IPS-11a (cell line): ENCODE results near the gene ACVR1C.
"Not testable (repeated sequence)": the region's sequence is repeated elsewhere in the genome, so short reads cannot be mapped to it uniquely, and the experiment has no call there.

Source experiments
- H3K4me3 ChIP-seq: one replicate; pipeline ENCODE4 v1.5.1; 2013; ENCODE audit warnings: low read depth, low read length, control low read depth

ACVR1C gene

DNA sequence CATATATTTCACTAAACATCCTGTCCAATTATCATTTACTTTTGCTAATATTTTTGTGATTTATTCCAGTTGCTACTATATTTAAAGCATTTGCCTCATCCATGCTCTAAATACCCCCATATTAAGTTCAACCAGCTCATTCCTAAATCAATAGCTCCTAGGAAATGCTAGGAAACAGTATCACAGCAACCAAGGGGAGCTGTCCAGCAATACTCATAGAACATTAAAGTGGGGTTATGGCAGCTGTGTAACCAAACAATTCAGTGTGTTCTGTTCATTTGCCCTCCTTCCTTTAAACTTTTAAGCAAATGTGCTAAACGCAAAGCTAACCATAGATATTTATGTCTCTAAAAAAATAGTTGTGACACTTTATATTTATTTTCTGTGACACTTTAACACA lies 41.1 kb downstream of the ACVR1C start:
- H3K4me3 ChIP-seq: no peak overlapping the region

- no peak overlapping the region for H3K4me3 ChIP-seq
Measured at GRCh38 chr2:157574165-157574564, 54.5 kb downstream of the ACVR1C start.

GRCh38 chr2:157572725-157573124 lies 55.9 kb downstream of the ACVR1C start:
- no peak overlapping the region for H3K4me3 ChIP-seq

DNA sequence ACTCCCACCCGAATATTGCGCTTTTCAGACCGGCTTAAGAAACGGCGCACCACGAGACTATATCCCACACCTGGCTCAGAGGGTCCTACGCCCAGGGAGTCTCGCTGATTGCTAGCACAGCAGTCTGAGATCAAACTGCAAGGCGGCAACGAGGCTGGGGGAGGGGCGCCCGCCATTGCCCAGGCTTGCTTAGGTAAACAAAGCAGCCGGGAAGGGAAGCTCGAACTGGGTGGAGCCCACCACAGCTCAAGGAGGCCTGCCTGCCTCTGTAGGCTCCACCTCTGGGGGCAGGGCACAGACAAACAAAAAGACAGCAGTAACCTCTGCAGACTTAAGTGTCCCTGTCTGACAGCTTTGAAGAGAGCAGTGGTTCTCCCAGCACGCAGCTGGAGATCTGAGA lies 62.0 kb downstream of the ACVR1C start:
- H3K4me3 ChIP-seq: not testable (repeated sequence)

- H3K4me3 ChIP-seq: not testable (repeated sequence)
Measured at GRCh38 chr2:157566113-157566512, 62.6 kb downstream of the ACVR1C start.

GRCh38 chr2:157565550-157565949 lies 63.1 kb downstream of the ACVR1C start:
- no peak overlapping the region for H3K4me3 ChIP-seq

DNA sequence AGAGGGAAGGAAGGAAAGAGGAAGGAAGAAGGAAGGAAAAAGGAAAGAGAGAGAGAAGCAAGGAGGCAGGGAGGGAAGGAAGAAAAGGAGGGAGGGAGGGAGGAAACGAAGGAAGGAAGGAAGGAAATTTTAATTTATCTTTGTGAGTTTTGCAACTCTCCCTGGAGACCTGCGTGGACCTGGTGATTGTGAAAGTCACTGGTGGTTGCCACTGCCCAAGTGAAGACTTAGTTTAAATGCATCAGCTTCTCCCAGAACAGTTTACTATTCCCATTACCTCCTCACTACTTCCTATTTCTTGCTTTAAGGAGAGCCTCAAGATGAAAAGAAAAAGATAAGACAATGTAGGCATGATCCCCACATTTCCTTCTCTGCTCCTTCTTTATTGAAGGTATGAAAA lies 68.8 kb downstream of the ACVR1C start:
- no peak overlapping the region for H3K4me3 ChIP-seq

DNA sequence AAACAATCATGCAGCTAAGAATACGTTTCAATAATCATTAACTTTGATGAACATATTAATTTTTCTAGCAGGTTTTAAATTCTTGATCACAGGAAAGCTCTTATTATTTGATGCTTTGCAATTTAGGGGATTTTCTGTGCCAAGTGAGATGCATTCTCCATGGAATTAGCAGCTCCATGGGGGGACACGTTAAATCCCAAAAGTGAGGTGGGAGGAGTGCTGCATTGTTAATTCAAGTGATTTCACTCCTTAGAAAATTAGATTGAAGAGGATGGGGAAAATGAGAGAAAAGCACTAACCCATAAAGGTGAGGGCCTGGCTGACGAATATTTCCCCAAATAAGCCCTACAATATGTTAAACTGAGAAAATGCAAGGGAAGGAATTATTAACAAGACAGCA lies 69.2 kb downstream of the ACVR1C start:
- H3K4me3 ChIP-seq: no peak overlapping the region

DNA sequence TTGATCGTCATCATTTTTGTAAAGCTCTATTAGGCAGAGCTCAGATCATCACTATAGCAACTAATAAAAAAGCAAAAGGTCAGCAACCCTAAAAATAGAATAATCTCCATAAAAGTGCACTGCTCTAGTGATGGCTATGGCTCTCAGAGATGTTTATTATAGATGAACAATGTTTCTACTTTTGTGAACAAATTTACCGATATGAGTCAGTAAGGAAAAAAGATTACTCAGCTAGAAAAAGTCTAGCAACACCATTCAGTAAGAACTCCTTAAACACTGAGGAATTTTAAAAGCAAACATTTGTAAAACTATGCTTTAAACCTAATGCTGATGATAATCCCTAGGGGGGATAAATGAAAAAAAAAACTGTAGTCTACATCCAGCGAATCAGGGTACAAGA lies 69.6 kb downstream of the ACVR1C start:
- H3K4me3 ChIP-seq: no peak overlapping the region

- H3K4me3 ChIP-seq: no peak overlapping the region
Measured at GRCh38 chr2:157557770-157558169, 70.9 kb downstream of the ACVR1C start.

DNA sequence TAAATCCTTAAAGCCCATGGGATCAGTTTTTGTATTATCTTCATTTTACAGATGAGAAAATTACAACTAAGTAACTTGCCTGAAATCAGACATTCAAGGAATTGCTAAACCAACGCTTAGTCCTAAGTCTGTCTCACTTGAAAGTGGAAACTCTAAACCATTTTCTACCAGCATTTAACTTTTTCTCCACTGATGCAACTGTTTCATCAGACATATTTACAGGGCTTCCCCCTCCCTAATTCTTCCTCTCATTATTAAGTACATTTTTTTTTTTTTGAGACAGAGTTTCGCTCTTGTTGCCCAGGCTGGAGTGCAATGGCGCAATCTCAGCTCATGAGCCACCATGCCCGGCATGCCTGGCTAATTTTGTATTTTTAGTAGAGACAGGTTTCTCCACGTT lies 88.6 kb downstream of the ACVR1C start:
- H3K4me3 ChIP-seq: no peak overlapping the region

GRCh38 chr2:157538064-157538463 lies 90.6 kb downstream of the ACVR1C start:
- H3K4me3 ChIP-seq: no peak overlapping the region

DNA sequence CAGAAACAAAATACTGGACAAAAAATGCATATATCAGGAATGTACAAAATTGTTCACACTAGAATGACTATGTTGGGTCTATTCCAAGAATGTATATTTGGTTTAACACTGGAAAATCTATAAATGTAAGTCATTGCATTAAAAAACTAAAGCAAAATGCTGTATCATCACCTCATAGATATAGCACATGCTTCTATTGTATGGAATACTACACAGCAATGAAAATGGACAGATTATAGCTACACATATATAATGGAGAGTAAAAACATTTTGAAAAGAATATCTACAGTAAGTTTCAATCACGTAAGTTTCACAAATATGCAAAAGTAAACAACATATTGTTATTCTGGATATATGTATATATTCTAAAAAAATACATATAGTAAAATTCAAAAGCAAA lies 91.8 kb downstream of the ACVR1C start:
- no peak overlapping the region for H3K4me3 ChIP-seq

- no peak overlapping the region for H3K4me3 ChIP-seq
Measured at GRCh38 chr2:157528963-157529751, 99.5 kb downstream of the ACVR1C start.

- no peak overlapping the region for H3K4me3 ChIP-seq
Measured at GRCh38 chr2:157526070-157526469, 102.6 kb downstream of the ACVR1C start.

GRCh38 chr2:157523270-157524247 lies 105.1 kb downstream of the ACVR1C start:
- no peak overlapping the region for H3K4me3 ChIP-seq

- H3K4me3 ChIP-seq: not testable (repeated sequence)
Measured at GRCh38 chr2:157514966-157515365, 113.7 kb downstream of the ACVR1C start.

DNA sequence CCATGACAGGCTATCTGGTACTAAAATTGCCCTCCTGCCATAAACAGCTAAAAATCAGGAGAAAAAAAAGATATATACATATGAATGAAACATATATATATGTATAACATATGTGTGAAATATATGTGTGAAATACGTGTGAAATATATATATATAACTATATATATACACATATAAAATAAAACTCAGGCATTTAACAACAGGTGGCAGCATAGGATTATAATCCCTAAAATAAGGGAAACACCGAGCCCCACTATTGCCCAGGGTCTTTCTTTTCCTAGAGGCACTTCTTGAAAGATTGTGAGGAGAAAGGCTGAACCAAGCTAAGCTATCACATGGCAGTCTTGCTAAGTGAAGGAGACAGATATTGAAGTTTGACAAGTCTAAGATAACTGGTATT lies 118.9 kb downstream of the ACVR1C start:
- no peak overlapping the region for H3K4me3 ChIP-seq

DNA sequence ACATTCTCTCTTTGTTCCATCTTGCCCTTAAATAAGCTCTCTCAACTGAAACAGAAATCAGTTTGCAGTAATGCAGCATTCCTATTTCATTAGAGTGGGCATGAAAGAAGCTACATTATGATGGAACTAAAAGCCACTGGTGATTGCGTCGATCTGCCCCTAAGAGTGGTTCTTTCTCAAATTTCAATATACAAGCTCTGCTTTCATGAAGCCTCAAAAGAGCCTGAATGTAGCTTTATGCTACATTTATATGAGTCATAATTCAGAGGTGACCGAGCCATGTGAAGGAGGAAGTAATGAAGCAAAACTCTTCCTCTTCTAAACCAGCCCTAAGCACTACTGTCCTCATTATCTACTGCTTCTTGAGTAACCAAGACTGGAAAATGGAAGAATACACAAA lies 120.0 kb downstream of the ACVR1C start:
- no peak overlapping the region for H3K4me3 ChIP-seq

- H3K4me3 ChIP-seq: no peak overlapping the region
Measured at GRCh38 chr2:157506586-157506985, 122.1 kb downstream of the ACVR1C start.

DNA sequence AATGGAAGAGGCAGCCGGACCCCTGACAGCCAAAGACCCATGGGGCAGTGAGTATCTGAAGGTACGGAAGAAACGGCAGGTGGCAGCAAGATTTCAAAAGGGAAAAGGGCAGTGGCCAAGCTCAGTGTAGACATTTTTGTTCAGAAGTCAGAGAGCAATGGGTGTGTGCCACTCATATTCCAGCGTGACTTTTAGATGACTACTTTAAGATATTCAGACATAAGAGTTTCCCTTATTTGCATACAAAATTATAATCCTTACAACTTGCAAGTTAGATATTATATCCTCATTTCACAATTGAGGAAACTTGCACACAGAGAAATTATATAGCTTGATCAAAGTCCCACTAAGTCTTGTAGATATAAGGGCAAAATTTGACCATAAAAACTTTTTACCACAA lies 124.0 kb downstream of the ACVR1C start:
- H3K4me3 ChIP-seq: no peak overlapping the region

GRCh38 chr2:157501026-157501425 lies 127.6 kb downstream of the ACVR1C start:
- H3K4me3 ChIP-seq: no peak overlapping the region
